HepG2 (cell line): ENCODE results near the gene LYRM4. TPM values are rescaled to one million over a fixed set of nuclear protein-coding genes. Genes with fewer than 3 reads are reported as not detected.

ENCODE experiments used
- CCDC6 ChIP-seq: sonication (generic); formaldehyde crosslinking; IDR thresholded peaks from 2 replicates; pipeline ENCODE4 v1.8.1; 2022; ENCODE audit warnings: mild to moderate bottlenecking, missing genetic modification reagents, moderate library complexity
- GZF1 ChIP-seq: sonication (generic); formaldehyde crosslinking; IDR thresholded peaks from 2 replicates; pipeline ENCODE4 v1.5.1; 2020; ENCODE audit warnings: mild to moderate bottlenecking, missing genetic modification reagents
- KLF13 ChIP-seq: sonication (generic); formaldehyde crosslinking; IDR thresholded peaks from 2 replicates; pipeline ENCODE4 v1.4.0; 2020; ENCODE audit warnings: mild to moderate bottlenecking, missing genetic modification reagents
- MAF1 ChIP-seq: sonication (generic); formaldehyde crosslinking; IDR thresholded peaks from 2 replicates; pipeline ENCODE4 v1.5.0; 2020; ENCODE audit warnings: missing genetic modification reagents, borderline replicate concordance
- MEIS1 ChIP-seq: sonication (generic); formaldehyde crosslinking; IDR thresholded peaks from 2 replicates; pipeline ENCODE4 v1.9.0; 2021; ENCODE audit warnings: mild to moderate bottlenecking, missing genetic modification reagents, moderate library complexity, borderline replicate concordance
- NFYC ChIP-seq: IDR thresholded peaks from 2 replicates; pipeline ENCODE4 v1.6.1; 2016; ENCODE audit warnings: missing genetic modification reagents, missing compliant biosample characterization
- SOX13 ChIP-seq, 3 experiments: fragments of 450-650 bp in 1 of 3; sonication (generic) in 1 of 3; formaldehyde crosslinking in 1 of 3; IDR thresholded peaks in 2 of 3; conservative IDR thresholded peaks in 1 of 3; 2 replicates each; pipeline versions ENCODE4 v1.5.0 to v1.6.1; 2016 to 2020; ENCODE audit warnings: antibody characterized with exemption in 1 of 3, mild to moderate bottlenecking in 1 of 3, missing compliant biosample characterization in 1 of 3, missing genetic modification reagents in 1 of 3, moderate library complexity in 1 of 3
- ZBTB20 ChIP-seq: sonication (generic); formaldehyde crosslinking; IDR thresholded peaks from 2 replicates; pipeline ENCODE4 v1.8.1; 2023; ENCODE audit warnings: missing genetic modification reagents, low read depth, mild to moderate bottlenecking, borderline replicate concordance
- ZFX ChIP-seq: sonication (generic); formaldehyde crosslinking; IDR thresholded peaks from 2 replicates; pipeline ENCODE4 v1.4.0; 2020; ENCODE audit warnings: mild to moderate bottlenecking, low read depth, missing genetic modification reagents, moderate library complexity
- ZNF136 ChIP-seq: sonication (generic); formaldehyde crosslinking; IDR thresholded peaks from 2 replicates; pipeline ENCODE4 v1.8.1; 2022; ENCODE audit warnings: low read depth, mild to moderate bottlenecking, moderate library complexity, missing genetic modification reagents
- ZNF232 ChIP-seq: sonication (generic); formaldehyde crosslinking; IDR thresholded peaks from 2 replicates; pipeline ENCODE4 v1.4.0; 2020; ENCODE audit warnings: missing genetic modification reagents, borderline replicate concordance
- ZNF274 ChIP-seq: sonication (generic); formaldehyde crosslinking; IDR thresholded peaks from 2 replicates; pipeline ENCODE4 v1.5.1; 2020; ENCODE audit warnings: mild to moderate bottlenecking, missing genetic modification reagents
- polyA plus RNA-seq, 8 experiments: library from polyadenylated mRNA; depleted of rRNA in 3 of 8; stranded (reverse) in 7 of 8; unstranded in 1 of 8; fragments of >200 nt; fragmentation: Illumina TruSeq in 4 of 8; extraction: Trizol in 4 of 8; gene quantifications; 2 replicates each; pipeline versions ENCODE4 v1.2.1 to v1.2.3, GENCODE V29; 2011 to 2016; ENCODE audit warnings: low read depth in 4 of 8, missing spikeins in 1 of 8, mixed read lengths in 1 of 8; ENCODE audit not compliant: insufficient read depth in 1 of 8
- total RNA-seq, 5 experiments: library from RNA; depleted of rRNA; stranded (reverse); fragments of >200 nt; fragmentation: Illumina TruSeq; extraction: Trizol; gene quantifications; 2 replicates each; pipeline ENCODE4 v1.2.3, GENCODE V29; 2016; ENCODE audit warnings: low read depth in 1 of 5
- TF ChIP-seq, protein P1 (sequence below): sonication (generic); formaldehyde crosslinking; conservative IDR thresholded peaks from 2 replicates; pipeline ENCODE4 v1.8.0; 2022; ENCODE audit warnings: low read depth, missing genetic modification reagents
- TF ChIP-seq, protein P2 (sequence below): sonication (generic); formaldehyde crosslinking; IDR thresholded peaks from 2 replicates; pipeline ENCODE4; 2020; ENCODE audit warnings: missing genetic modification reagents, mild to moderate bottlenecking, borderline replicate concordance
- TF ChIP-seq, protein P3 (sequence below): sonication (generic); formaldehyde crosslinking; IDR thresholded peaks from 2 replicates; pipeline ENCODE4 v1.5.0; 2020; ENCODE audit warnings: mild to moderate bottlenecking, low read depth, missing genetic modification reagents, borderline replicate concordance

The LYRM4 gene
- total and polyA plus RNA-seq, 2 of the 13 experiments (the other 11 are each of a cell fraction or from before 2014, with no cell fraction given): 64.6 to 67.5 TPM

- TF ChIP-seq, protein P1, sequence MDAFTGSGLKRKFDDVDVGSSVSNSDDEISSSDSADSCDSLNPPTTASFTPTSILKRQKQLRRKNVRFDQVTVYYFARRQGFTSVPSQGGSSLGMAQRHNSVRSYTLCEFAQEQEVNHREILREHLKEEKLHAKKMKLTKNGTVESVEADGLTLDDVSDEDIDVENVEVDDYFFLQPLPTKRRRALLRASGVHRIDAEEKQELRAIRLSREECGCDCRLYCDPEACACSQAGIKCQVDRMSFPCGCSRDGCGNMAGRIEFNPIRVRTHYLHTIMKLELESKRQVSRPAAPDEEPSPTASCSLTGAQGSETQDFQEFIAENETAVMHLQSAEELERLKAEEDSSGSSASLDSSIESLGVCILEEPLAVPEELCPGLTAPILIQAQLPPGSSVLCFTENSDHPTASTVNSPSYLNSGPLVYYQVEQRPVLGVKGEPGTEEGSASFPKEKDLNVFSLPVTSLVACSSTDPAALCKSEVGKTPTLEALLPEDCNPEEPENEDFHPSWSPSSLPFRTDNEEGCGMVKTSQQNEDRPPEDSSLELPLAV: no peak
- peak; percentile 71 for TF ChIP-seq CCDC6 (CRISPR knock-in tag)
- TF ChIP-seq MEIS1 (CRISPR knock-in tag): peak; percentile 61; the same call in 1 of the 2 replicates
- no peak for TF ChIP-seq KLF13 (CRISPR knock-in tag)
- TF ChIP-seq SOX13 (IDR thresholded peaks at IDR 0.05): peak; percentile 85
- TF ChIP-seq SOX13 (CRISPR knock-in tag; conservative IDR thresholded peaks at IDR 0.05 in 1 of 2, IDR thresholded peaks at IDR 0.05 in 1 of 2): peak in 1 of 2 experiments; percentile 96; a peak in 2 of 4 replicates
- peak; percentile 97 for TF ChIP-seq ZNF136 (CRISPR knock-in tag)
- TF ChIP-seq ZNF232 (CRISPR knock-in tag): peak; percentile 98; the same call in 1 of the 2 replicates
- TF ChIP-seq, protein P2, sequence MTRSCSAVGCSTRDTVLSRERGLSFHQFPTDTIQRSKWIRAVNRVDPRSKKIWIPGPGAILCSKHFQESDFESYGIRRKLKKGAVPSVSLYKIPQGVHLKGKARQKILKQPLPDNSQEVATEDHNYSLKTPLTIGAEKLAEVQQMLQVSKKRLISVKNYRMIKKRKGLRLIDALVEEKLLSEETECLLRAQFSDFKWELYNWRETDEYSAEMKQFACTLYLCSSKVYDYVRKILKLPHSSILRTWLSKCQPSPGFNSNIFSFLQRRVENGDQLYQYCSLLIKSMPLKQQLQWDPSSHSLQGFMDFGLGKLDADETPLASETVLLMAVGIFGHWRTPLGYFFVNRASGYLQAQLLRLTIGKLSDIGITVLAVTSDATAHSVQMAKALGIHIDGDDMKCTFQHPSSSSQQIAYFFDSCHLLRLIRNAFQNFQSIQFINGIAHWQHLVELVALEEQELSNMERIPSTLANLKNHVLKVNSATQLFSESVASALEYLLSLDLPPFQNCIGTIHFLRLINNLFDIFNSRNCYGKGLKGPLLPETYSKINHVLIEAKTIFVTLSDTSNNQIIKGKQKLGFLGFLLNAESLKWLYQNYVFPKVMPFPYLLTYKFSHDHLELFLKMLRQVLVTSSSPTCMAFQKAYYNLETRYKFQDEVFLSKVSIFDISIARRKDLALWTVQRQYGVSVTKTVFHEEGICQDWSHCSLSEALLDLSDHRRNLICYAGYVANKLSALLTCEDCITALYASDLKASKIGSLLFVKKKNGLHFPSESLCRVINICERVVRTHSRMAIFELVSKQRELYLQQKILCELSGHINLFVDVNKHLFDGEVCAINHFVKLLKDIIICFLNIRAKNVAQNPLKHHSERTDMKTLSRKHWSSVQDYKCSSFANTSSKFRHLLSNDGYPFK (CRISPR knock-in tag): peak; percentile 73; the same call in 1 of the 2 replicates
- peak; percentile 93 for TF ChIP-seq ZNF274 (CRISPR knock-in tag)
- peak; percentile 29; the same call in 1 of the 2 replicates for TF ChIP-seq NFYC (CRISPR knock-in tag)
- TF ChIP-seq, protein P3, sequence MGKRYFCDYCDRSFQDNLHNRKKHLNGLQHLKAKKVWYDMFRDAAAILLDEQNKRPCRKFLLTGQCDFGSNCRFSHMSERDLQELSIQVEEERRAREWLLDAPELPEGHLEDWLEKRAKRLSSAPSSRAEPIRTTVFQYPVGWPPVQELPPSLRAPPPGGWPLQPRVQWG: peak; percentile 69; the same call in 1 of the 2 replicates
- peak; percentile 79 for TF ChIP-seq MAF1 (CRISPR knock-in tag)
- TF ChIP-seq GZF1: 0 out of 2 replicates have a peak, but pooled peaks have one; percentile 40
- peak; percentile 98 for TF ChIP-seq ZBTB20
- peak; percentile 90 for TF ChIP-seq ZFX
These were observed 192.5 kb downstream of the LYRM4 start (continued) for GRCh38 chr6:5068153-5068751.
